NCI-H774 (cell line): ENCODE data around the gene PLCB3.

ENCODE experiments used
- DNase-seq: peaks from one replicate; lab custom pipeline; 2025; lab: John Stamatoyannopoulos, UW

PLCB3 gene

DNA sequence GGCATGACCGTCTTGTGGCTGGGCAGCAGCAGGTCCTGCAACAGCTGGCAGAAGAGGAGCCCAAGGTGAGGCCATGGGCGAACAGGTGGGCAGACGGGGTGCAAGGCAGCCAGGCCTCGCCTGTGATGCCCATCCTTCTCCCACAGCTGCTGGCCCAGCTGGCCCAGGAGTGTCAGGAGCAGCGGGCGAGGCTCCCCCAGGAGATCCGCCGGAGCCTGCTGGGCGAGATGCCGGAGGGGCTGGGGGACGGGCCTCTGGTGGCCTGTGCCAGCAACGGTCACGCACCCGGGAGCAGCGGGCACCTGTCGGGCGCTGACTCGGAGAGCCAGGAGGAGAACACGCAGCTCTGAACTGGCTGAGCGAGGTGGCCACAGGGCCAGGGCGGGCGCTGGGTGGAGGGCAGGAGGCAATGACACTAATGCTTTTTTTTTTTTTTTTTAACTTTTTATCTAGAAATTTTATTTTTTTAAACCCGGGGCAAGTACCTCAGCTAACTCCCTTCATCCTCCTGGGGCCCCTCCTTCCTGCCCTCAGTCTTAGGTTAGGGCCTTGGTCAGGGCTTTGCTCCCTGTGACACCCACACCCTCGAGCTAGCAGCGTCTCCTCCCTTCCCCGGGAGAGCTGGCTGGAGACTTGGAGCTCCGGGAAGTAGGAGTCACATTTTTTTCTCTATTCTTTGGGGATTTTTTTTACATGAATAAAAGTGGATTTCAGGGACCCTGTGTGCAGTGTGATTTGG, 16.0 kb downstream of the PLCB3 start:
- no peak for DNase-seq

DNA sequence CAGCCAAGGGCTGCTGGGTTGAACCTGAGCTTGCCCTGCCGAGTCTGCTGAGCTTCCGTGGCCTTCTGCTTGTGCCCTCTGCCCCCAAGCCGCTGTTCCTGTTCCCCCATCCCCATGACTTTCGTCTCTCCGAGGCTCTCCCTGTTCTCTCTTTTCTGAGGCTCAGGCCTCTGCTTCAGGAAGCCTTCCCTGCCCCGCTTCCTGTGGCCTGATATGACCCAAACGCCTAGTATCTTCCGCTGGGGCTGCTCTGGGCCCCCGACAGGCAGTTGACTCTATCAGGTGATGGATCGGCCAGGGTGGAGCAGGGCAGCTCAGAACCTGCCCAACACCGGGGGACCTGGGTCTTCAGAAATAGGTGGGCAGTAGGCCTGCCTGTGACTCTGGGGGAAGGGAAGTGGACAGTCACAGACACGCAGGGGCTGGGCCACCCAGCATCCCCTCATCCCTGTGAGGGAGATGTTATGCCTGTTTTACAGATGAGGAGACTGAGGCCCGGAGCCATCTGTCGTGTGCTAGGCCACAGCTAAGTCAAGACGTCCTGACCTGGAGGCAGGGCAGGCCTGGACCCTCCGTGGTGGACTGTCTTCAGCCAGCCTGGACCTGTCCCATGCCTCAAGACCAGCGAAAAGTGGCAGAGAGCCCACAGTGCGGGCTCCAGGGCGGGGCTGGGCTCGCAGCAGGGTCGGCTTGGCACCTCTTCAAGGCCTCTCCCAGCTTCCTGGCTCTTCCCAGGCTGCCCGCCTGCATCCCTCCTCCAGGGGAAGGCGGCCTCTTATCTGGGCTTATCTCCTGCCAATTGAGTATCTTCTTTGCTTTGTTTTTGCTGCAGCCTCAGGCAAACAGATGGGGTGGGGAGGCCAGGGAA, 16.9 kb downstream of the PLCB3 start:
- no peak for DNase-seq

DNA sequence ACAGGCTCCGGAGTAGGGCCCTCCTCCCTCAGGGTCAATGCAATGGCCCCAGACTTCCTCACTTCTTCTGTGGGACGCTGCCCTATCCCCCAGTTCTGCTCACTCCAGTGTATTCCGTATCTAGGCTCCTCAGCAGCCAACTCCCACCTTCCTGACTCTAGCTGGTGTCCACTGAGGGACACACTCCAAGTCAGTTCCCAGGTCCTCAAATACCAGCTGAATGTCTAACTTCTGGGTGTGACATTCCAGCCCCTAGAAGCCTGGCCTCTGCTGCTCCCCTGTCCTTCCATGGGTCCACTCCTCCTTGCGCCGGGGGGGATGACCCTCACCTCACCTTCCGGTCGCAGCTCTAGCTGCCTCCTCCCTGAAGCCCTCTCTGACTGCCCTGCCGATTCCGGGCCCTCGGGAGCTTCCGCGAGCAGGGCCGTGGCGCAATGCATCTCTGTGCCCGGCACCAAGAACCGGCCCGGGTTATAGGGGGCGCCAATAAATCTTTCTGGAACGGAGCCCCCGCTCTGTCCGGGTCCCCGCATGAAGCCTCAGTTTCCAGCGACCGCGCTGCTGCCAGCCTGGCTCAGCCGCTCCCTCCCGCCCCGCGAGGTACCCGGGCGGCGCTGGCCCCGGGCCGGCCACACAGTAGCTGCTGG, 17.7 kb downstream of the PLCB3 start:
- DNase-seq: no peak

DNA sequence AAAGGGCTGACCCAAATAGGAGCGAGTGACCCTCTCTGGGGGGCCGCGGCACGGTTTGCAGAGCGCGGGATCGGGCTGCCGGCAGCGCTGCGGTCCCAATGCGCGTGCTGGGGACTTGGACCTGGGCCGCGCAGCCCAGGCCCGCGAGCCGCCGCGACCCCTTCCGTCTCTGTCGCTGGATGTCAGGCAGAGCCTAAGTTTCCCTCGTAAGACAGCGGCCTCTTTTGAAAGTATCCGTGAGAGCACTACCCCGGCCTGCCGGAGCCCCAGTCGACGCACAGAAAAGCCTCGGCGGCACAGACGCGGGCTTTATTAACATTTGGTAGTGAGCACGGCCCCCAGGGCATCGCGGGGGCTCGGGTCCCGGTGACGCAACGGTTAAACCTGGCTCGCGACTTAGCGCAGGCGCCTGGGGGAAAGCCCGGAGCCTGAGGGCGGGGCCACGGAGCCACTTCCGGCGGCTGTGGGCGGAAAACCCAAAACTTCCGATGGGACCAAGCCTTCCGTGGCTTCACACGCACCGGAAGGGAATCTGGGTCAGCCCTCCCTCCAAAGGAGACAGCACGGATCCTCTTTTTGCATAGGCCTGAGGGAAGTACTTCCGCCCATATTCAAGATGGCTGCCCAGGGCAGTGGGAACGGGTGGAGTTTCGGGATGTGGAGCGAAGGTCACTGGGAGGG, 18.4 kb downstream of the PLCB3 start:
- DNase-seq: peak; percentile 100

DNA sequence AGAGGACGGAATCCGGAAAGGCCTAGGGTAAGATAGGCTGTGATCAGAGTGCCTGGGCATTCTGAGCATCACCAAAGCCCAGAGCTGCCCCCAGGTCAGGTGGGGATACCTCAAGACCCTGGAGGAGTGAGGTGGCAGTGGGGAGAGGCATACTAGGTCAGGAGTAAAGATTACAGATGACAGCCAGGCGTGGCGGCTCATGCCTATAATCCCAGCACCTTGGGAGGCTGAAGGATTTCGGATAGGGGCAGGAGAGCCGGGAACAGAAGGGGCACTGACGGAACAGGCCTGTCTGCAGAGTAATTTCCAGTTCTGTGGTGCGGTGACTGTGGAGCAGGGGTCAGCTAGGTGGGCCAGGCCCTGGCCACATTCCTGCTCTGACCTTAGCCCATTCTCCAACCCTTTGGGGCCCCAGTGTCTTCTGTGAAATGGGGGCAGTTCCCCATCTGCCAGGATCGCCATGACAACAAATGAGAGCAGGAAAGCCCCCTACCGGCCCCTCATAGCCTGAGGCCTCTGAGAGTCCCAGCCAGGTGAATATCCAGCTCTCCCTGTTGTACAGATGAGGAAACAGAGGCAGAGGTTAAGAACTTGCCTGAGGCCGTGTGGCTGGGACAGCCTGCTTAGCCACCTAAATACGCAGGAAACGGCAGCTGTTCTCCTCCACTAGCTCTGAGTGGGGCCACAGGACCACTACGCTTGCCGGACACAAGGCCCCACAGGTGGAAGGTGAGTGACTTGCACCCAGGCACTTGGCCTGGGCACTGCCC, 23.9 kb downstream of the PLCB3 start:
- DNase-seq: no peak

DNA sequence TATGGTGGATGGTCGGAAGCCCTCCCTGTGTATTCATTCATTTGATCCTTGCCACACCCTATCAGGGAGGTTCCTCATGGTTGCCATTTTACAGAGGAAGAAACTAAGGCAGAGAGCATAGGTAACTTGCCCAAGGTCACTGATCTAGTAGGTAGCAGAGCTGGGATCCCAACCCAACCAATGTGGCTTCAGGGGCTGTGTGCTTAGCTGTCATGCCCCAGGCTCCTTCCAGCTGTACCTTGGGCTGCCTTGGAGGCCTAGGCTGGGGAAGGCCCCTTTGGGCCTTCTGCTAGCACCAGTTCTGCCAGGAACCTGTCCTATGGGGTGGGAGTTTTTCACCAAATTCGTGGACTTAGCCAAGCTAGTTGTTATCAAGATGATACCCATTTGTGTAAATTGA, 24.5 kb downstream of the PLCB3 start:
- DNase-seq: no peak

DNA sequence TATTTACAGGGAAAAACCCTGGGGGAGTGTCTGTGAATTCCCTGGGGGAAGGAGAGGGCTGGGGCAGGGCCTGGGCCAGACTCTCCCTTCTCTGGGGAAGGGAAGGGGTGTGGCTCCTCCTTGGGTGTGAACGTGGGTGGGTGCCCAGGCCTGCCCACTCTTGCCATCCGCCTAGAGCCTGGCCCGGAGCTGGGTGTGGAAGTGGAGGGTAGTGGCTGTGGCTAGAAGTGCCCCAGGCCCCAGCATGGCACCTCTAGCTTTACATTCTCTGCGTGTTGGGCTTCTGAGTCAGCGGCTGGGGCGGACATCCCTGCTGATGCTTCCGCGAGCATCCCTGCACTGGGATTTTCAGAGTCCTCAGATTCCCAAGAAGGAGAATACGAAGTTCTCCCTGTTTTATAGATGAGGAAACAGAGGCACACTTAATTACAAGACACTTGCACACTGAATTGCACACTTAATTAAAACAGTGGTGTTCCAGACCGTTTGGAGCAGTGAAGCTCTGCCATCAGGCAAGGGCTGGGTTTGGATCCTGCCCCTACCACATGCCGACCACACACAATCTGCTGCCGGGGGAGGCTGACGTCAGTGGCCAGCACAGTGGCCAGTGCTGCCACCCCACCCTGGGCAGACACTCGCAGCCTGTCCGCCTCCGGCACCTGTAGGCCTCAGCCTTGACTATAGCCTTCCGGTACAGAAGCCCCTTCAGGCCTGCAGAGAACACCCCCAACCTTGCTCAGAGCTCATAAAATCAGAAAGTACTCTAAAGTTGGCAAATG, 25.5 kb downstream of the PLCB3 start:
- no peak for DNase-seq

DNA sequence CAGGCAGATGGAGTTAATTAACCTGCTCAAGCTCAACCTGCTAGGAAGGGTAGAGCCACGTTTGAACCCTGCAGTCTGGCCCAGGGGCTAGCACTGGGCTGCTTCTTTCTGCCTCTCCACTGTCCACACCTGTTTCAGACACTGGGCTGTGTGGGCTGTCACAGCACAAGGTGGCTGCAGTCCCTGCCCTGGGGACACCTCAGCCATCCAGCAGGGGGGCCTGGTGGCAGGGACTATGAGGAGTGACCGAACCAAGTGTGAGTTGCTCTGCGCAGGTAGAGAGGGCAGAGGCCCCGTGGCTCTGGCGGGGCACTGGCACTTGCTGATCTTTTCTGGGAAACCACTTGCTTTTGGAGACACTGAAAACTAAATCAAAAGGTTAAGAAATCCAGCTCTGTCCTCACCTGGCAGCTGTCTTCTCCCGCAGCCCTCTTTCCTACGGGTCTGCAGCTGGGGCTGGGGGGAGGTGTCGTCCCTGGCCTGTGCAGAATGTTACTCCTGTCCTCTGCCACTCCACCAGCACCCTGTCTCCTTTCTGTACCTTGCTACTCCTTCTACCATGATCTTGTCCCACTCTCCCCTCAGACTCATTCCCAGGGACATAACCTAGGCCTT, 27.4 kb downstream of the PLCB3 start:
- DNase-seq: no peak

DNA sequence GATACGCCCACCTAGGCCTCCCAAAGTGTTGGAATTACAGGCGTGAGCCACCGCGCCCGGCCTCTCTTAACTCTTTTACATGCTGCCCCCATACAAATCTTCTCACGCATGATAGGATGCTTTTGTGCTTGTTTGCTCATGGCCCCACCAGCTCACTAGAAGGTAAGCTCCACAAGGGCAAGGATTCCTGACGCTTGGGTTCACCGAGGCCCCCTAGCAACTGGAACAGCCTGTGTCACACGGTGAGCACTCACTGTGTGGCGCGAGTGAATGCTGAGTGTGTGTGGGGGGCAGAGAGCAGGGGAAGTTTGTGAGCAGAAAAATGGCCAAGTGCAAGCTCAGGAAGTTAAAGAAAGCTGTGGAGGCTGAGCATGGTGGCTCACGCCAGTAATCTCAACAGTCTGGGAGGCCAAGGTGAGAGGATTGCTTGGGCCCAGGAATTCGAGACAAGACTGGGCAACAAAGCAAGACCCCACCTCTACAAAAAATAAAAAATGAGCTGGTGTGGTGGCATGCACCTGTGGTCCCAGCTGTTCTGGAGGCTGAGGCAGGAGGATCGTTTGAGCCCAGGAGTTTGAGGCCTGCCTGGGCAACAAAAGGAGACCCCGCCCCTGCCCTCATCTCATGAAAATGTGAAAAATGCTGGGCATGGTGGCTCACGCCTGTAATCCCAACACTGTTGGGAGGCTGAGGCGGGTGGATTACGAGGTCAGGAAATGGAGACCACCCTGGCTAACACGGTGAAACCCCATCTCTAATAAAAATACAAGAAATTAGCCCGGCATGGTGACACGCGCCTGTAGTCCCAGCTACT, 30.8 kb downstream of the PLCB3 start:
- DNase-seq: no peak

DNA sequence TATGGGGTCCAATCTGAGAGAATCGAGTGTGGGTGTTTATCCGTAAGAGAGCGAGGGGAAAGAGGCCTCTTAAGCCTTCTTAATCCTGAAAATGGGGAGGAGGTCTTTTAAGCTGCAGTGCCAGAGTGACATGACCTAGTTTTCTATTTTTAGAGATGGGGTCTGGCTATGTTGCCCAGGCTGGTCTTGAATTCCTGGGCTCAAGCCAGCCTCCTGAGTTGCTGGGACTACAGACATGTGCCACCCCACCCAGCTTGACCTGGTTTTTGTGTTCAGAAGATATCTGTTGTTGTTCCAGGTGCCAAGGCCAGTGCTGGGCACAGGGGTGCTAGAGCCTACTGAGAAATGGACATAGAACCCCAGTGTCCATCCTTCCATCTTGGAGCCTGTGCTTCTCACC, 31.8 kb downstream of the PLCB3 start:
- DNase-seq: no peak

DNA sequence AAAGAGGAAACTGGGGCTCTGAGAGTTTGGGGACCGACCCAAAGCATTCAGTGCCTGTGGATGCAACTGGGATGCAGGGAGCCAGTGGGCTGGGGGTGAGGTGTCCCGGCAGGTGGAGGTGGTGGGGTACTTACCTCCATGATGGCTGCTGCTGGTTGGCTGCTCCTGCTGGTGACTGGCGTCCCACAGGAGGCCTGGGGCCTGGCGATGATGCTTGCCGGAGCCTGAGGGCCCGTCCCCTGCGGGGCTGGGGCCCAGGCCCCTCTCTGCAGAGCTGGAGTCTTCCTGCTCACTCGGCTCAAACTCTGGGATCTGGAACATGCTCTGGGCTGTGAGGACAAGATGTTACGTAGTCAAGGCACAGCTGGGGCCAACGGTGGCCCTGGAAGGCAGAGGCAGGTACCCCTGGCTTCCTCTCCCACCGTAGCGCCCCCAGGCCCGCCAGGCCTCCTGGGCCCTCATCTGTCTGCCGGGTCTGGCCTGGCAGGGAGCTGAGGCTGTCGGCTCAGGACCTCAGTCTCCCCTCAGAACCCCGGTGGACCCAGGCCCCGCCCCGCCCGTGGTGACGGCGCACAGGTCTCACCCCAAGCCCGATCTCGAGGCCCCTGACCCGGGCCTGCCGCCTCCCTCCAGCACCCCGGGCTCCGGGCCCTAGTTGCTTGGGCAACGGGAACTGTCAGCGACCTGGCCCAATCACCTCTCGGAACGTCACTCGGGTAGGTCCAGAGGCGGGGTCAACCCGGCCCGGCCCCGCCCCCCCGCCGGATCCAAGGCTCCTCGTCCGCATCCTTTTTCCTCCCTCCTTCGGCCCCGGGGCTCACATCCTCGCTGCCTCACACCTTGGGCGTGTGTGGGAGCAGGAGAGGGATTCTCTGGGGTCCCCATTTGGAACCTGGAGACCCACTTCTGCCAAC, 33.0 kb downstream of the PLCB3 start, which contains the start of gene BAD:
Gene BAD, minus strand, starts transcription at position 618 of the 914 bp plus-strand sequence. Its CDS starts 297 bp downstream, at position 321.
- DNase-seq: peak; percentile 94

DNA sequence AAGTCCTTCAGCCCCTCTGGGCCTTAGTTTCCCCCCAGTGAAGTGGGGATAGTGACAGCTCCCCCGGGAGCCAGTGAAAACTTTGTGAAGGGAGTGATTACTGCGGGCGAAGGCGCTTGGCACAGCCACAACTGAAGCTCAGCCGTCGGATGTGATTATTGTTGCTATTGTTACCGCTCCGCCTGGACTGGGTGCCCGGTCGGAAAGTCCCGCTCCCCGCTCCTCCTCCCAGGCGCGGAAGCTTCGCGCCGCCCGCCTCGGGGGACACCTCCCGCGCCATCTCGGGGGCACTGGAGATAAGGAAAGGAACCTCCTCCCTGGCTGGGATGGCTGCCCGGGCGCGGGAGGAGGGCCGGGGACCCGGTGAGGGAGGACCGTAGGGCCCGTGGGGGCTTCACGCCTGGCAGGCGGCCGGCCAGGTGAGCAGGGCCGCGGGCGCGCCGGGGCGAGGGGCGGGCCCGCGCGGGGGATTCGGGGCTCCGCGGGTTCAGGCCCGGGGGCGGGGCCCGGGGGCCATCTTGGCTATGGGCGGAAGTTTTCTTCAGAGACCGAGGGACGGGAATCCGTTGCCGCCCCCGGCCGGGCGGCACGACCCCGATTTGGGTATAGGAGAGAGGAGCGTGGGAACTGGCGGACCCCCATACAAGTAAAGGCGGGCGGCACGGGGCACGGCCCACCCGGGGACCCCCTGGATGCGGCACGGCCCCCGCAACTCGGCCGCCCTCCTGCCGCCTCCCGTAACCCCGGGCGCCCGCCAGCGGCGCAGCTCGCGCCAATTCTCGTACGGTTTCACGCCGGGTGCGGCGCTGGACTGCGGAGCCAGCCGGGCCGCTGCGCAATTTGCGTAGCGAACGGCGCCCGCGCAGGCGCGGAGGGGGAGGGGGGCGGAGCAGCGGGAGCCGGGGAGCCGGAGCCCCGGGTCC, 33.9 kb downstream of the PLCB3 start, which contains the start of gene GPR137:
Gene GPR137, plus strand, starts transcription at position 887 of the 923 bp plus-strand sequence. CDS start 677 bp downstream, outside the sequence.
- peak; percentile 89 for DNase-seq

DNA sequence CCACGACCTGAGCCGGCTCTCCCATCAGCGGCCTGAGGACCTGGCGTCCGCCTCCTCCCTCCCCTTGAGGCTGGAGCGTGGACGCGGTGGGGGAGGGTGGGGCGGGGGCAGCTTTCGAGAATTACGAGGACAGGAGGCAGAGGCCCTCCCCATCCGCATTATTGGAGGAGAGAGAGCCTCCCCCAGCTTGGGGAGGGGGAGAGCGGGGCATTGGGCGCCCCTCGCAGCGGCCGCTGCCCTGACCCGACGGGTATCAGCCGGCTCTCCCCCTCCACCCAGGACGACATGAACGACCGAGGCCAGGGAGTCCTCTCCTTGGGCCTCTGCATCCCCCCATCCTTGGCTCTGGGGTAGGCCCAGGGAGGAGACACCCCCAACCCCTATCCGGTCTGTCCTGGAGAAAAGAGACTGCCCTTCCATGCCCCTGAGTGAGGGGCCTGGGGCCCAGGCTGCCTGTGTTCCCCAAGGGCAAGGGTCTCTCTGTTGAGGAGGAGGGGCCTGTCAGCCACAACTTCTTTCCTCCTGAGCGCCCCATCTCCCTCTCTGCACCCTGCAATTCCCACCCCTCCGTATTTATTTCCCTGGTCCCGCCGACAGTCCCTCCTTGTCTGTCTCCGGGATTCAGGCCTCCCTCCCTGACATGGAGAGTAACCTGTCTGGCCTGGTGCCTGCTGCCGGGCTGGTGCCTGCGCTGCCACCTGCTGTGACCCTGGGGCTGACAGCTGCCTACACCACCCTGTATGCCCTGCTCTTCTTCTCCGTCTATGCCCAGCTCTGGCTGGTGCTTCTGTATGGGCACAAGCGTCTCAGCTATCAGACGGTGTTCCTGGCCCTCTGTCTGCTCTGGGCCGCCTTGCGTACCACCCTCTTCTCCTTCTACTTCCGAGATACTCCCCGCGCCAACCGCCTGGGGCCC, 34.8 kb downstream of the PLCB3 start:
- DNase-seq: peak; percentile 27

DNA sequence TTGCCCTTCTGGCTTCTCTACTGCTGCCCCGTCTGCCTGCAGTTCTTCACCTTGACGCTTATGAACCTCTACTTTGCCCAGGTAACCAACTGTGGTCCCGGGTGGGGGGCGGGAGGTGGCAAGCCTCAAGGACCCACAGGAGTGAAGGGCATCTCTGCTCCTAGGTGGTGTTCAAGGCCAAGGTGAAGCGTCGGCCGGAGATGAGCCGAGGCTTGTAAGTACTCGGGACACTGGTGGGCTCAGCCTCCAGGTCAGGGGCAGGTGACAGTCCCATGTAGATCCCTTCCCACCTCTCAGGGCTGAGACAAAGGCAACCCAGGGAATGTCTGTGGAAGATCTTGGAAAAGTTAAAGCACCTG, 35.5 kb downstream of the PLCB3 start:
- no peak for DNase-seq

DNA sequence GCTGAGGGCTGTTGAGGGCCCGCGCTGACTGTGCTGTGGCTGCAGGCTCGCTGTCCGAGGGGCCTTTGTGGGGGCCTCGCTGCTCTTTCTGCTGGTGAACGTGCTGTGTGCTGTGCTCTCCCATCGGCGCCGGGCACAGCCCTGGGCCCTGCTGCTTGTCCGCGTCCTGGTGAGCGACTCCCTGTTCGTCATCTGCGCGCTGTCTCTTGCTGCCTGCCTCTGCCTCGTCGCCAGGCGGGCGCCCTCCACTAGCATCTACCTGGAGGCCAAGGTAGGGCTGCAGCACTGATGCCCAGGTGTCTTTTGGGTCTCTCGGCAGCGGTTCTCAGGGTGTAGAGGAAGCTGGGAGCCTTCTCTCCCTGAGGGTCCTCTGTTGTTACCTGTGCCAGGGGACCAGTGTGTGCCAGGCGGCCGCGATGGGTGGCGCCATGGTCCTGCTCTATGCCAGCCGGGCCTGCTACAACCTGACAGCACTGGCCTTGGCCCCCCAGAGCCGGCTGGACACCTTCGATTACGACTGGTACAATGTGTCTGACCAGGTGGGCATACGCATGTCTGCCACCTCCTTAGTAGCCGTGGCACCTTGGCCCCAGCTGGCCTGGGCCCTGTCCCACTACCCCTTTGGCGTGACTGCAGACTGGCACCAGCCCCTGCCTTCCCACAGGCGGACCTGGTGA, 36.5 kb downstream of the PLCB3 start:
- no peak for DNase-seq
